Transverse colon (tissue), 4 donors: ENCODE measurements around the gene CNTN5.

Experiments
- CTCF ChIP-seq, 5 experiments: fragments of 200-600 bp in 3 of 5; fragments of 450-650 bp in 2 of 5; sonication (generic) in 3 of 5; IDR thresholded peaks; 1 replicate in 2 of 5; 2 replicates in 3 of 5; pipeline ENCODE4 v1.5.1; 2016 to 2017; ENCODE audit warnings: antibody characterized with exemption in 5 of 5, inconsistent platforms in 3 of 5, mild to moderate bottlenecking in 2 of 5, moderate library complexity in 1 of 5
- EP300 ChIP-seq: sonication (generic); formaldehyde crosslinking; IDR thresholded peaks from one replicate; pipeline ENCODE4 v1.6.1; 2017; ENCODE audit warnings: antibody characterized with exemption, low read depth
- POLR2AphosphoS5 ChIP-seq, 3 donors: sonication (generic); formaldehyde crosslinking; IDR thresholded peaks; one replicate each; pipeline ENCODE4 v1.6.1; 2016; ENCODE audit warnings: antibody characterized with exemption in 3 of 3

- TF ChIP-seq CTCF (IDR thresholded peaks at IDR 0.05) (no peak), EP300 (no peak), POLR2AphosphoS5 (IDR thresholded peaks at IDR 0.05) (no peak)
These were observed 404.8 kb downstream of the CNTN5 start for GRCh38 chr11:99425596-99425995.
